NCI-H345 treated with DMSO at 0.1 percent for 48 hours (cell line): ENCODE measurements around the gene PRR33.

Source experiments
- DNase-seq: peaks from one replicate; lab custom pipeline; 2025; ENCODE audit not compliant: unreplicated experiment; lab: John Stamatoyannopoulos, UW

Gene PRR33

GRCh38 chr11:1928470-1928890, 36.8 kb upstream of the PRR33 start:
- no peak for DNase-seq

DNA sequence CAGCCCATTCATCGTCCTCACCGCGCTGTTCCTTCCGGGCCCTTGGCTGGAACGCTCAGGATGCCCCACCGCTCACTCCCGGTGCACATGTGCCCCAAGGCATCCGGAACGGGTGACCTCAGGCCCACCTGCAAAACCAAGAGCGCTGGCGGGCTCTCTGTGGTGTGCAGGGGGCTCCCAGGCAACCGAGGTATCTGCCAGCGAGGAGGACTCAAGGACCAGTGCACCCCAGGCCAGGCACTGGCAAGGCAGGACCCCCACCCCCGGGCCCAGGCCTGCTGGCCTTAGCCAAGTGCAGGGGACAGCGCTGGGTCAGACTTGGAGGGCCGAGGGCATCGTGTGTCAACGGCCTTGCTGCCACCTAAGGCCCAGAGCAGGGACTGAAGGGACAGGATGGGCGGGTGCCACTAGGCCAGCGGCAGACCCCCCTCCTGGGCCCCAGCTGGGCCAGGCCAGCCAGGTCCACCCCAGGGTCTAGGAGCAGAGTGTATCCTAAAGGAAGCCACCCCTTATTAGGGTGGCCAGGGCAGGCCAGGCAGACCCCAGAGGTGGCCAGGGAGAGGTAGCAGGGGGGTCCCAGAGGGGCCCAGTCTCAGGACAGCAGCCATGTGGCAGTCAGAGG, 36.3 kb upstream of the PRR33 start:
- no peak for DNase-seq

GRCh38 chr11:1927026-1927847, 35.5 kb upstream of the PRR33 start:
- no peak for DNase-seq

DNA sequence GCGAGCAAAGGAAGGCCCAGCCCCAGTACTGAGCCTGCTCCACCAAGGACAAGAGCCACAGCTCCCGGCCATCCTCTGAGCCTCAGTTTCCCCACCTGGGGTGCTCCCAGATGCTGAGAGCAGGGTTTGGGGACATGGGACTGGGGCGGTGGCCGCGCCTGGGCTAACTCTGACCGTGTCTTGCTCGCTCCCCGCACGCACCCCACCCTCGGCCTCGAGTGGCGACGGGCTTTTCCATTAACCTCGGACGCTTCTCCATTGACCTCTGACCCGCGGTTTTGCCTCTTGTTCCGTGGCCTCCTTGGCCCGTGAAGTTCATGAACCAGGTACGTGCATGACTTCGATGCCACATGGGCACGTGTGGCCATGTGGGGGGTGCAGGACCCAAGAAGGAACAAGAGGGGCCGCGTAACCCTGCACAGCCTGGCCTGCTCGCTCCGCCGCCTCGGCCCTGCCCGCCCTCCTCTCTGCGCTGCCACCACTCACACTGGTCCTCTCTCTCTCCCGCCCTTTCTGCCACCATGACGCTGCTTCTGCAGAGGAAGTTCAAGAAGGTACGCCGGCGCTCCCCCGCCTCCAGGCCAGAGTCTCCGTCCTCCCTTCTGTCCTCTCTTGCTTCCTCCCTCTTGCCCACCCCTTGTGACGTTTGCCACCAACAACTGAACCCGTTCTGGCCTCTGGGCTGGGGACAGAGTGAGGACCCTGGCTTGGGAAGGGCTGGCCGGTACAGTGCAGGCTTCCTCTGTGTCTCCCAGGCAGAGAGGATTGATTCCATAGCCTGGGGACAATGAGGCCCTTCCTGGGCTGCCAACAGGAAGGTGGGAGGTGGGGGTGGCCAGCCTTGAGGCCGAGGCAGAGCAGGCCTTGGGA, 34.7 kb upstream of the PRR33 start:
- no peak for DNase-seq

GRCh38 chr11:1925373-1926155, 33.9 kb upstream of the PRR33 start:
- DNase-seq, result no peak

- DNase-seq, result no peak
Observed at GRCh38 chr11:1924646-1925372, 33.1 kb upstream of the PRR33 start.

GRCh38 chr11:1924181-1924580, 32.5 kb upstream of the PRR33 start:
- no peak for DNase-seq

DNA sequence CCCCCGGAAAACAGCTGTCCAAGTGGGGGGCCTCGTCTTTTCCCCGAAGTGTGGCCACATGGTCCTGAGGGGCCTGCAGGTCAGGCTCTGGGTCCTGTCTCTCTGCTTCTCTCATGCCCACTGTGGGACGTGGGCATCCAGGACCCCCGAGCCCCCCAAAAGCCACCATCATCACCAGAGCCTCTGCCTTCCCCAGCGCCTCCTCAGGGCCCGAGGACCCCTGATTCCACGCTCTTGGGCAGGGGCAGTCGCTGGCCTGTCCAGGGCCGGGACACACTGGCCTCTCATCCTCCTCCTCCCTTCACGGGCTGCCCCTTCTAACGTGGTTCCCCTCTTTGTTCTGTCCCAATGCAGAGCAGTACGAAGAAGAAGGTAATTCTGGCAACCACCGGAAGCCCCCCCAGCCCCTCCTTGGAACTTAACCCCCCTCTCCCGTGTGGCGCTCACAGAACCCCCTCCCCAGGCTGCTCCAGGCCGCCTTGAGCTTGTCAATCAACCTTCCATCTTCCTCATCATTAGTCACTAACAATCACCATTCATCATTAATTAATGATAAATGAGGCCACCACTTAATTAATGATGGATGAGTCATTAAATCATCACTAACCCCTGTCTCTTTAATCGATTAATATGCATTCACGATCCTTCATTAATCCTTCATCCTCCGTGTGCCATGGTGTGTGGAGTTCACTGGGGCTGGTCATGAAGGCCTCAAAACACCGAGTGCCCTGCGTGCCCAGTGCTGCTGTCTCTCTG, 31.7 kb upstream of the PRR33 start:
- no peak for DNase-seq

- no peak for DNase-seq
Observed at GRCh38 chr11:1922481-1923081, 30.9 kb upstream of the PRR33 start.

- no peak for DNase-seq
Observed at GRCh38 chr11:1921574-1922141, 30.0 kb upstream of the PRR33 start.

DNA sequence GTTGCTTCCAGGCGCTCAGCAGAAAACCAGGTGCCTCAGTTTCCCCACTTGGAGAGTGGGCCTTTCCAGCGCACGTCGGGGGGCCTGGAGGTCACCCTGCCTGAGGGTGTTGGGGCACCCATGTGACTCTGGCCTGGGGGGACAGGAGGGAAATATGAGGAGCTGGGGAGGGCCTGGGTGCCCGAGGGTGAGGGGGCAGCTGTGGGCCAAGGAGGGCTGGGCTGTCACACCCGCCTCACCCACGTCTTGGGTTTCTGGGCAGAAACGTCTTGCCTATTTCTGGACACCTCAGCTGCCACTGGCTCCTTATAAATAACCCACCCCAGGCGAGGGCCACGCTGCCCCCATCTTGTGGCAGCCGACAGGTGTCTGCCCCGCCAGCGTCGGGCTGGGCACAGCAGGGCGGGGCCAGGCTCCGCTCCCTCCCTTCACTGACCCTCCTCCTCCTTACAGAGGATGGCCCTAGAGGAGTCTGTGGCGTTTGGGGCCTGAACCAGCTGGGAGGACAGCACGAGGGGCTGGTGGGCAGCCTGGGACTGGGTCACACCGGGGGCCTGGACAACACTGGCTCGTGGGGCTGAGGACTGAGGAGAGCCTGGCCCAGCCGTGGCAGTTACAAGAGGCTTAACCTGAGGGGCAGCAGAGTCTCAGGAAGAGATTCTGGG, 29.3 kb upstream of the PRR33 start:
- no peak for DNase-seq

DNA sequence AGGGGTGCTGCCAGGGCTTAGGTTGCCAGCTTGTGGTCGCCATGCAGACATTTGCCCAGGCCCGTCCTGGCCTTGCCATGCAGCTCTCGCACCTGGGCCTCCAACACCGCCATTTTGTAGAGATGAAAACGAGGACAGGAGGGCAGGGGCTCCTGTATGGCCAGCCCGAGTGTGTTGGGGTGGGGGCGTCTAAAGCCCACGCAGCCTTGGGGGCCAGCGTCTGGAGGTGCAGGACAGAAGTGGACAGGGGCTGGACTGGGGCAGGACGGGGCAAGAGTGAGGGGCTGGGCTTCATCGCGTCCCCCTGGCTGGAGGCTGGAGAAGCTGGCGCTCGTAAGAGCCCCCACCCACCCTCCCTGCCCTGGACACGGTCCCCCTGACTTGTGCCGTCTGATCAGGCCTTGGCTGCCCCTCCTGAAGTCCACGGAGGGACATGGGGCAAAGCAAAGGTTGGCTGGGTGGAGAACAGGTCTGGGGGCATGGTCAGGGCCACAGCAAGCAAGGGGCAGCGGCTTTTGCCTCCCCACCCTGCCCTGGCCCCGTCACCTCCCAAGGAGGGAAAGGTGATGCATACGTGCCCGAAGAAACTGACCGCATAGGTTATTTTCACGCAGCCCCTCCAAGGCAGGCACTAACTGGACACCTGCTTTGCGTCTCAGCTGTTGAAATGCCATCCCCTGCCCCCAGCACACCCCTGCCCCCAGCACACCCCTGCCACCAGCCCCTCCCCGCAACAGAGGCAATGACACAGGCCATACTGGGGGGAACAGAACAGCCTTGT, 28.6 kb upstream of the PRR33 start:
- DNase-seq, result no peak

- no peak for DNase-seq
Observed at GRCh38 chr11:1919391-1920127, 27.9 kb upstream of the PRR33 start, which contains the start of gene TNNT3. TNNT3 (plus strand) TSS chr11:1919703; CDS start chr11:1922875, 3,172 bp downstream.

- DNase-seq, result no peak
Observed at GRCh38 chr11:1918436-1919315, 27.0 kb upstream of the PRR33 start.

- no peak for DNase-seq
Observed at GRCh38 chr11:1917523-1918435, 26.1 kb upstream of the PRR33 start.
